PC-9 (cell line): ENCODE data around the gene ARRB1.

Experiments
- EZH2 ChIP-seq: fragments of 200-600 bp; sonication (generic); IDR thresholded peaks from 2 replicates; pipeline ENCODE4 v1.8.0; 2017; ENCODE audit warnings: antibody characterized with exemption, low read depth
- TF ChIP-seq, protein P1 (sequence below): fragments of 200-600 bp; sonication (generic); conservative IDR thresholded peaks from 2 replicates; pipeline ENCODE4 v1.6.1; 2017; ENCODE audit warnings: mixed run types, antibody characterized with exemption, mild to moderate bottlenecking, moderate library complexity

DNA sequence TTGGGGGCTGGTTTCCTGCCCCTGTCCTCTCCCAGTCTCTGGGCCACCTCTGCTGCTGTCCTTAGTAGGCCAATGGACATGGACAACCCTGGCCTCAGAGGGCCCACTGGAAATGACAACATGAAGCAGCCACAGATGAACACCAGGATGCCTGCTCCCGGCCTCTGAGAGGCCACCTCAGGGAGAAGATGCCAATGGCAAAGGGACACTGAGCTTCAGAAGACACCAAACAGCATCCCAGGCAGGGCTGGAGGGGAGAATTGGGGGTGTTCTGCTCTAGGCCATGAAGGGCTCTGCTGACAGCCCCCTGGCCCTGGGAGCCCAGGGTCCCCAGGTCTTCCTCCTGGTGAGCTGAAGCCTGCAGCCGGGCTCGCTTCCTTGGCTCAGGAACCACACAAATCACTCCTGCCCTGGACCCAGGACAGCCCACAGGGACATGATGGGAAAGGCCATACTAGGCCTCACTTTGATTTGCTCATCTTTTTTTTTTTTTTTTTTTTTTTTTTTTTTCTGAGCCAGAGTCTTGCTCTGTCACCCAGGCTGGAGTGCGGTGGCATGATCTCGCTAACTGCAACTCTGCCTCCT is 65.6 kb downstream of the ARRB1 start:
- TF ChIP-seq, protein P1, sequence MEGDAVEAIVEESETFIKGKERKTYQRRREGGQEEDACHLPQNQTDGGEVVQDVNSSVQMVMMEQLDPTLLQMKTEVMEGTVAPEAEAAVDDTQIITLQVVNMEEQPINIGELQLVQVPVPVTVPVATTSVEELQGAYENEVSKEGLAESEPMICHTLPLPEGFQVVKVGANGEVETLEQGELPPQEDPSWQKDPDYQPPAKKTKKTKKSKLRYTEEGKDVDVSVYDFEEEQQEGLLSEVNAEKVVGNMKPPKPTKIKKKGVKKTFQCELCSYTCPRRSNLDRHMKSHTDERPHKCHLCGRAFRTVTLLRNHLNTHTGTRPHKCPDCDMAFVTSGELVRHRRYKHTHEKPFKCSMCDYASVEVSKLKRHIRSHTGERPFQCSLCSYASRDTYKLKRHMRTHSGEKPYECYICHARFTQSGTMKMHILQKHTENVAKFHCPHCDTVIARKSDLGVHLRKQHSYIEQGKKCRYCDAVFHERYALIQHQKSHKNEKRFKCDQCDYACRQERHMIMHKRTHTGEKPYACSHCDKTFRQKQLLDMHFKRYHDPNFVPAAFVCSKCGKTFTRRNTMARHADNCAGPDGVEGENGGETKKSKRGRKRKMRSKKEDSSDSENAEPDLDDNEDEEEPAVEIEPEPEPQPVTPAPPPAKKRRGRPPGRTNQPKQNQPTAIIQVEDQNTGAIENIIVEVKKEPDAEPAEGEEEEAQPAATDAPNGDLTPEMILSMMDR: no peak
- TF ChIP-seq EZH2: no peak
